ENCODE results near the gene C18orf54. TPM values are rescaled to one million over a fixed set of nuclear protein-coding genes. Genes with fewer than 3 reads are reported as not detected.
"Not testable (repeated sequence)": the region's sequence is repeated elsewhere in the genome, so short reads cannot be mapped to it uniquely, and the experiment has no call there.

C18orf54 gene
- 1.8 TPM for total RNA-seq
- long read RNA-seq = 0 reads

GRCh38 chr18:54357660-54358494 is at the start of gene C18orf54, which contains the start of gene STARD6:
Gene C18orf54, plus strand, starts transcription at chr18:54357906. Its CDS starts 2,667 bp downstream, at chr18:54360573.
Gene STARD6, minus strand, starts transcription at chr18:54357858. Its CDS starts 3,285 bp downstream, at chr18:54354573.
- DNase-seq (ENCODE audit: missing footprints) = peak; percentile 95
- peak; percentile 97 for ATAC-seq
- intact Hi-C loops (cut with DNase I) = no loop called here

GRCh38 chr18:54309564-54309963 is 48.1 kb upstream of the C18orf54 start:
- DNase-seq (ENCODE audit: missing footprints); intact Hi-C loops (cut with DNase I); ATAC-seq: not testable (repeated sequence)

- no peak for DNase-seq (ENCODE audit: missing footprints)
- no peak for ATAC-seq
- intact Hi-C loops (cut with DNase I) = no loop called here
Observed at GRCh38 chr18:54316071-54316820, 41.5 kb upstream of the C18orf54 start.

GRCh38 chr18:54323561-54323960 is 34.1 kb upstream of the C18orf54 start:
- no peak for DNase-seq (ENCODE audit: missing footprints)
- ATAC-seq = no peak
- intact Hi-C loops (cut with DNase I) = no loop called here

GRCh38 chr18:54323970-54324369 is 33.7 kb upstream of the C18orf54 start:
- intact Hi-C loops (cut with DNase I) = no loop called here
- no peak for ATAC-seq
- DNase-seq (ENCODE audit: missing footprints) = no peak

- ATAC-seq (no peak), DNase-seq (ENCODE audit: missing footprints) (no peak)
- intact Hi-C loops (cut with DNase I) = no loop called here
Observed at GRCh38 chr18:54327818-54328217, 29.9 kb upstream of the C18orf54 start.

- no peak for DNase-seq (ENCODE audit: missing footprints)
- intact Hi-C loops (cut with DNase I) = no loop called here
- no peak for ATAC-seq
Observed at GRCh38 chr18:54329787-54330186, 27.9 kb upstream of the C18orf54 start.

- DNase-seq (ENCODE audit: missing footprints) (no peak), ATAC-seq (no peak)
- intact Hi-C loops (cut with DNase I) = no loop called here
Observed at GRCh38 chr18:54330768-54331548, 26.7 kb upstream of the C18orf54 start.

- intact Hi-C loops (cut with DNase I) = no loop called here
- ATAC-seq (no peak), DNase-seq (ENCODE audit: missing footprints) (no peak)
Observed at GRCh38 chr18:54335638-54336173, 22.0 kb upstream of the C18orf54 start.

- no peak for DNase-seq (ENCODE audit: missing footprints)
- no peak for ATAC-seq
- intact Hi-C loops (cut with DNase I) = no loop called here
Observed at GRCh38 chr18:54338230-54338629, 19.5 kb upstream of the C18orf54 start.

GRCh38 chr18:54351186-54351585 is 6.5 kb upstream of the C18orf54 start:
- intact Hi-C loops (cut with DNase I) = no loop called here
- ATAC-seq (no peak), DNase-seq (ENCODE audit: missing footprints) (no peak)

GRCh38 chr18:54357082-54357659 is 535 bp upstream of the C18orf54 start:
- DNase-seq (ENCODE audit: missing footprints) = no peak
- no peak for ATAC-seq
- intact Hi-C loops (cut with DNase I) = no loop called here

GRCh38 chr18:54358495-54359040 is 862 bp downstream of the C18orf54 start:
- ATAC-seq (peak; percentile 27), DNase-seq (ENCODE audit: missing footprints) (no peak)
- intact Hi-C loops (cut with DNase I) = no loop called here

GRCh38 chr18:54359233-54359632 is 1.5 kb downstream of the C18orf54 start:
- intact Hi-C loops (cut with DNase I) = no loop called here
- DNase-seq (ENCODE audit: missing footprints) (no peak), ATAC-seq (no peak)

- DNase-seq (ENCODE audit: missing footprints) (no peak), ATAC-seq (no peak)
- intact Hi-C loops (cut with DNase I) = no loop called here
Observed at GRCh38 chr18:54360406-54360805, 2.7 kb downstream of the C18orf54 start.

- intact Hi-C loops (cut with DNase I) = no loop called here
- no peak for DNase-seq (ENCODE audit: missing footprints)
- no peak for ATAC-seq
Observed at GRCh38 chr18:54378057-54378456, 20.4 kb downstream of the C18orf54 start.

- intact Hi-C loops (cut with DNase I) = no loop called here
- no peak for DNase-seq (ENCODE audit: missing footprints)
- no peak for ATAC-seq
Observed at GRCh38 chr18:54381640-54382039, 23.9 kb downstream of the C18orf54 start.

GRCh38 chr18:54382076-54382475 is 24.4 kb downstream of the C18orf54 start:
- ATAC-seq (no peak), DNase-seq (ENCODE audit: missing footprints) (no peak)
- intact Hi-C loops (cut with DNase I) = no loop called here
